ENCODE measurements around the gene CDK4. TPM values are rescaled to one million over a fixed set of nuclear protein-coding genes. Genes with fewer than 3 reads are reported as not detected.

CDK4 gene
- total and polyA plus RNA-seq, 2 of the 13 experiments (the other 11 are each of a cell fraction or from before 2014, with no cell fraction given): 191 to 209 TPM

DNA sequence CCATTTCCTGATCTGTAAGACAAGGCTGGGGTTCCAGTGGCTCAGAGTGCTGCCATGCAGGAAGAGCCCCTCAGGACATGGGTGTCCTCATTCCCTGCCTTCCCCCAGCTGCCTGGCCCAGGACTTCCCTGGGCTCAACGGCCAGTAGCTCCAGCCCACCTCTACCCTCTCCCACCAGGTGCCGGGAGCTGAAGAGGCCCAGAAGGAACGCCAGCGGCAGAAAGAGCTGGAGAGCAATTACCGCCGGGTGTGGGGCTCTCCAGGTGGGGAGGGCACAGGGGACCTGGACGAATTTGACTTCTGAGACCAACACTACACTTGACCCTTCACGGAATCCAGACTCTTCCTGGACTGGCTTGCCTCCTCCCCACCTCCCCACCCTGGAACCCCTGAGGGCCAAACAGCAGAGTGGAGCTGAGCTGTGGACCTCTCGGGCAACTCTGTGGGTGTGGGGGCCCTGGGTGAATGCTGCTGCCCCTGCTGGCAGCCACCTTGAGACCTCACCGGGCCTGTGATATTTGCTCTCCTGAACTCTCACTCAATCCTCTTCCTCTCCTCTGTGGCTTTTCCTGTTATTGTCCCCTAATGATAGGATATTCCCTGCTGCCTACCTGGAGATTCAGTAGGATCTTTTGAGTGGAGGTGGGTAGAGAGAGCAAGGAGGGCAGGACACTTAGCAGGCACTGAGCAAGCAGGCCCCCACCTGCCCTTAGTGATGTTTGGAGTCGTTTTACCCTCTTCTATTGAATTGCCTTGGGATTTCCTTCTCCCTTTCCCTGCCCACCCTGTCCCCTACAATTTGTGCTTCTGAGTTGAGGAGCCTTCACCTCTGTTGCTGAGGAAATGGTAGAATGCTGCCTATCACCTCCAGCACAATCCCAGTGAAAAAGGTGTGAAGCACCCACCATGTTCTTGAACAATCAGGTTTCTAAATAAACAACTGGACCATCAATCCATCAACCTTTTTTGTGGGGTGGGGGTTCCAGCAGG is 31.2 kb downstream of the CDK4 start:
- peaks cover 16 to 47% of the 10 kb centered on the region in 2 experiments for H3K36me3 ChIP-seq (replicated peaks in 1 of 2; ENCODE audit: control insufficient read depth in 1 of 2, insufficient read depth in 2 of 2, low read length in 2 of 2)
- DNase-seq (ENCODE audit: low spot score) (no peak), FAIRE-seq (no peak), ATAC-seq (no peak)
- CTCF ChIA-PET (ENCODE audit: low intra/inter-chr PET ratio, low total read pairs): no interaction called here
- no peaks in the 10 kb centered on the region for H3K9me3 ChIP-seq (ENCODE audit: low read length)
- H2AFZ ChIP-seq (ENCODE audit: low read length): no peak overlapping the region
- H3K27ac ChIP-seq (ENCODE audit: extremely low read length, insufficient read depth, low read length): no peak overlapping the region
- TF ChIP-seq ZNF749 (CRISPR knock-in tag; IDR thresholded peaks at IDR 0.05; ENCODE audit: borderline replicate concordance) (no peak), HOXA9 (CRISPR knock-in tag; IDR thresholded peaks at IDR 0.05; ENCODE audit: borderline replicate concordance) (no peak), CBX2 (IDR thresholded peaks at IDR 0.05; ENCODE audit: low read depth, low read length) (no peak), CBX2 (CRISPR knock-in tag; IDR thresholded peaks at IDR 0.05; ENCODE audit: low read depth) (no peak), ZC3H13 (CRISPR knock-in tag; IDR thresholded peaks at IDR 0.05) (no peak), FOXM1 (CRISPR knock-in tag; IDR thresholded peaks at IDR 0.05) (no peak)
- TF ChIP-seq, protein P1, sequence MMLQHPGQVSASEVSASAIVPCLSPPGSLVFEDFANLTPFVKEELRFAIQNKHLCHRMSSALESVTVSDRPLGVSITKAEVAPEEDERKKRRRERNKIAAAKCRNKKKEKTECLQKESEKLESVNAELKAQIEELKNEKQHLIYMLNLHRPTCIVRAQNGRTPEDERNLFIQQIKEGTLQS (CRISPR knock-in tag; IDR thresholded peaks at IDR 0.05): no peak
- TF ChIP-seq, protein P2, sequence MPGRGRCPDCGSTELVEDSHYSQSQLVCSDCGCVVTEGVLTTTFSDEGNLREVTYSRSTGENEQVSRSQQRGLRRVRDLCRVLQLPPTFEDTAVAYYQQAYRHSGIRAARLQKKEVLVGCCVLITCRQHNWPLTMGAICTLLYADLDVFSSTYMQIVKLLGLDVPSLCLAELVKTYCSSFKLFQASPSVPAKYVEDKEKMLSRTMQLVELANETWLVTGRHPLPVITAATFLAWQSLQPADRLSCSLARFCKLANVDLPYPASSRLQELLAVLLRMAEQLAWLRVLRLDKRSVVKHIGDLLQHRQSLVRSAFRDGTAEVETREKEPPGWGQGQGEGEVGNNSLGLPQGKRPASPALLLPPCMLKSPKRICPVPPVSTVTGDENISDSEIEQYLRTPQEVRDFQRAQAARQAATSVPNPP (CRISPR knock-in tag; IDR thresholded peaks at IDR 0.05): no peak
- POLR2A ChIA-PET: no interaction called here
- in situ Hi-C loops (cut with HindIII; ENCODE audit: extremely low pct_ligation_motif_present, low pct_unique_long_range_greater_than_20kb): no loop called here
- H3K9ac ChIP-seq (ENCODE audit: insufficient read depth, low read depth, low read length): no peak overlapping the region
- 49% methylated on average over 2 of the region's 11 CpGs for WGBS (ENCODE audit: low lambda C conversion rate)
- intact Hi-C loops (cut with micrococcal nuclease; ENCODE audit: unreplicated experiment): no loop called here
- no peak overlapping the region for H3K4me3 ChIP-seq (replicated peaks in 1 of 3; ENCODE audit: insufficient read depth in 1 of 3, low read depth in 2 of 3, low read length in 3 of 3)
- TSS peak; percentile 89 for BruUV-seq (replicated peaks)
- H3K79me2 ChIP-seq (ENCODE audit: insufficient read depth, low read length): no peaks in the 10 kb centered on the region
- H3K27me3 ChIP-seq (ENCODE audit: control insufficient read depth in 1 of 2, insufficient read depth in 2 of 2, low read length in 2 of 2): no peaks in the 10 kb centered on the region
- peaks cover 8% of the 10 kb centered on the region; the same call in 1 of the 2 replicates for H3K4me1 ChIP-seq (ENCODE audit: insufficient read depth, low read length)
- no peak overlapping the region for H3K4me2 ChIP-seq (ENCODE audit: low read depth, low read length)
- H4K20me1 ChIP-seq (ENCODE audit: insufficient read depth, low read length): no peaks in the 10 kb centered on the region
